Liver (tissue), 9 donors: ENCODE data around the gene WDR81. TPM values are rescaled to one million over a fixed set of nuclear protein-coding genes. Genes with fewer than 3 reads are reported as not detected.
"Not testable (repeated sequence)": the region's sequence is repeated elsewhere in the genome, so short reads cannot be mapped to it uniquely, and the experiment has no call there.

Experiments used
- DNase-seq: peaks from one replicate; pipeline ENCODE4 v3.0.0-alpha.2; 2017; ENCODE audit warnings: low spot score
- H3K27ac ChIP-seq, 2 donors: one replicate each; pipeline ENCODE4 v1.7.0; 2013; ENCODE audit warnings: inconsistent platforms in 2 of 2, low read length in 2 of 2, control low read depth in 1 of 2, low read depth in 1 of 2, mild to moderate bottlenecking in 1 of 2
- H3K27me3 ChIP-seq, 4 donors: one replicate each; pipeline versions ENCODE4 v1.6.1 to v1.7.0; 2013; ENCODE audit warnings: low read length in 3 of 4, inconsistent platforms in 1 of 4, mild to moderate bottlenecking in 1 of 4, moderate library complexity in 1 of 4; ENCODE audit not compliant: control insufficient read depth in 4 of 4, insufficient read depth in 4 of 4
- H3K36me3 ChIP-seq, 4 donors: one replicate each; pipeline versions ENCODE4 v1.6.1 to v1.7.0; 2013; ENCODE audit warnings: low read length in 3 of 4, mild to moderate bottlenecking in 3 of 4, low read depth in 1 of 4, moderate library complexity in 1 of 4; ENCODE audit not compliant: control insufficient read depth in 4 of 4, insufficient read depth in 3 of 4
- H3K4me1 ChIP-seq, 4 donors: one replicate each; pipeline versions ENCODE4 v1.6.1 to v1.7.0; 2013; ENCODE audit warnings: low read length in 3 of 4, mild to moderate bottlenecking in 3 of 4, moderate library complexity in 1 of 4; ENCODE audit not compliant: control insufficient read depth in 4 of 4, insufficient read depth in 4 of 4
- H3K4me3 ChIP-seq, 3 donors: one replicate each; pipeline versions ENCODE4 v1.6.1 to v1.7.0; 2013; ENCODE audit warnings: low read length in 3 of 3, control low read depth in 1 of 3, low read depth in 1 of 3, mild to moderate bottlenecking in 1 of 3
- H3K9ac ChIP-seq, 2 donors: one replicate each; pipeline ENCODE4 v1.7.0; 2013; ENCODE audit warnings: low read length in 2 of 2, mild to moderate bottlenecking in 2 of 2, moderate library complexity in 2 of 2, control low read depth in 1 of 2, low read depth in 1 of 2
- H3K9me3 ChIP-seq, 4 donors: one replicate each; pipeline versions ENCODE4 v1.6.1 to v1.7.0; 2013; ENCODE audit warnings: low read length in 3 of 4; ENCODE audit not compliant: control insufficient read depth in 4 of 4
- EGR1 ChIP-seq, 2 donors: IDR thresholded peaks; 2 replicates each; pipeline ENCODE4 v1.6.1; 2016 to 2018; ENCODE audit warnings: antibody characterized with exemption in 2 of 2, low read depth in 2 of 2
- GABPA ChIP-seq, 2 donors: IDR thresholded peaks in 1 of 2; conservative IDR thresholded peaks in 1 of 2; 2 replicates each; pipeline ENCODE4 v1.6.1; 2016; ENCODE audit warnings: antibody characterized with exemption in 2 of 2, mild to moderate bottlenecking in 1 of 2, moderate library complexity in 1 of 2
- HNF4A ChIP-seq, 2 donors: conservative IDR thresholded peaks; 2 replicates each; pipeline ENCODE4 v1.6.1; 2016; ENCODE audit warnings: antibody characterized with exemption in 2 of 2, mild to moderate bottlenecking in 2 of 2
- HNF4G ChIP-seq: IDR thresholded peaks from 2 replicates; pipeline ENCODE4 v1.6.1; 2016; ENCODE audit warnings: antibody characterized with exemption
- RAD21 ChIP-seq, 2 donors: IDR thresholded peaks; 2 replicates each; pipeline ENCODE4 v1.6.1; 2016; ENCODE audit warnings: antibody characterized with exemption in 2 of 2, mild to moderate bottlenecking in 2 of 2
- RXRA ChIP-seq, 2 donors: IDR thresholded peaks; 2 replicates each; pipeline ENCODE4 v1.6.1; 2017 to 2018; ENCODE audit warnings: antibody characterized with exemption in 2 of 2, mild to moderate bottlenecking in 1 of 2
- YY1 ChIP-seq: IDR thresholded peaks from 2 replicates; pipeline ENCODE4 v1.6.1; 2016; ENCODE audit warnings: antibody characterized with exemption, mild to moderate bottlenecking
- WGBS: extraction: QIAGEN DNeasy Blood & Tissue Kit; methylation state at CpG from one replicate; pipeline ENCODE4 v1.1.7; 2013; 5-methylcytosine and 5-hydroxymethylcytosine counted together
- polyA plus RNA-seq, 2 donors: library from polyadenylated mRNA; stranded (reverse) in 1 of 2; unstranded in 1 of 2; fragments of 200-250 nt in 1 of 2; fragments of >200 nt in 1 of 2; fragmentation: Nextera tagmentation in 1 of 2; extraction: Ambion mirVana in 1 of 2; gene quantifications; one replicate each; pipeline versions ENCODE4 v1.2.1 to v1.2.3, GENCODE V29; 2013 to 2015
- total RNA-seq, 2 donors: library from RNA; depleted of rRNA; stranded (reverse); fragments of >200 nt; gene quantifications; one replicate each; pipeline ENCODE4 v1.2.3, GENCODE V29; 2014
- TF ChIP-seq, protein P1 (sequence below): fragments of 150-350 bp; IDR thresholded peaks from 2 replicates; pipeline ENCODE4 v1.5.1; 2017; ENCODE audit warnings: improper control_type of control experiment, low read depth, low read length; ENCODE audit not compliant: missing input control
- TF ChIP-seq, protein P2 (sequence below): IDR thresholded peaks from 2 replicates; pipeline ENCODE4 v1.6.1; 2016; ENCODE audit warnings: antibody characterized with exemption
- donor health status: healthy.
- donor health status: healthy.
- donor health status: healthy.
- donor health status: healthy.
- donor health status: healthy.

Gene WDR81
- total and polyA plus RNA-seq, 4 donors: 12.3 to 41.8 (median 33.0) TPM

DNA sequence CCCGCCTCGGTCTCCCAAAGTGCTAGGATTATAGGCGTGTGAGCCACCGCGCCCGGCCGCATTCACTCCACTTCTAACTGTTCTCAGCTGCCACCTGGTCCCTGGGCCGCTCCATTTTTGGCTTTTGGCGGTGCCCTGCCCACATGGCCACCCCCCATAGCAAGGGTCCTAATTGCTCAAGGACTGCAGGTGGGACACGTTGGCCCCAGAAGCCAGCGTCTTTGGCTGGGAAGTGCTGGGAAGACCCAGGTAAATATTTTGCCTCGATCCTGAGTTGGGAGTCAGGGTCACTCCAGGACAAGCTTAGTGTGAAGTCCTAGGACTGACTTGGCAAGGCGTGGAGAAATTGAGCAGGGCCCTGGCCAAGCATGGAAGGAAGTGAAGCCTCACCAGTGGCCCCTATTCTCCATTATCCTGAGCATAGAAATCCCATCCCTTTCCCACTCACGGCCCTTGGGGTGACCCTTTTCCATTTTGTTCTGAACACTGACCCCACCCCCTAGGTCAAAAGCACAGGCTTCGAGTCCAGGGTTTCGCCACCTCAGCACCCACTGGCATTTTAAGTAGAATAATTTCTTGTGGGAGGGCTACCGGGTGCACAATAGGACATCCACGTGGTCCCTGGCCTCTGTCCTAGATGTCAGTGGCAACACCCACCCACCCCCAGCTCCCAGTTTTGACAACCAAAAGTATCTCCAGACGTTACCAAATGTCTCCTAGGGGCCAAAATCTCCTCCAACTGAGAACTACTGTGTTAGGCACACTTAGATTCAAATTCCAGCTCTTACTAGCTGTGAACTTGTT is 5.9 kb upstream of the WDR81 start:
- no peak overlapping the region for H3K9ac ChIP-seq
- peak overlapping the region; percentile 92 to 100 for H3K27ac ChIP-seq
- H3K9me3 ChIP-seq: no peaks in the 10 kb centered on the region
- 61% methylated on average over 19 of the region's 19 CpGs for WGBS
- no peak overlapping the region for H3K4me3 ChIP-seq
- TF ChIP-seq HNF4A (conservative IDR thresholded peaks at IDR 0.05): peak; percentile 72 to 90
- no peak for TF ChIP-seq RAD21 (IDR thresholded peaks at IDR 0.05)
- peak; percentile 16 for TF ChIP-seq YY1
- peak; percentile 27 for TF ChIP-seq HNF4G
- peak; percentile 54 to 73 for TF ChIP-seq RXRA (IDR thresholded peaks at IDR 0.05)
- H3K36me3 ChIP-seq: peaks cover 0 to 6% (median 2%) of the 10 kb centered on the region in 4 donors
- H3K4me1 ChIP-seq: peaks cover 7 to 38% (median 26%) of the 10 kb centered on the region in 4 donors
- no peaks in the 10 kb centered on the region for H3K27me3 ChIP-seq
- DNase-seq: no peak

DNA sequence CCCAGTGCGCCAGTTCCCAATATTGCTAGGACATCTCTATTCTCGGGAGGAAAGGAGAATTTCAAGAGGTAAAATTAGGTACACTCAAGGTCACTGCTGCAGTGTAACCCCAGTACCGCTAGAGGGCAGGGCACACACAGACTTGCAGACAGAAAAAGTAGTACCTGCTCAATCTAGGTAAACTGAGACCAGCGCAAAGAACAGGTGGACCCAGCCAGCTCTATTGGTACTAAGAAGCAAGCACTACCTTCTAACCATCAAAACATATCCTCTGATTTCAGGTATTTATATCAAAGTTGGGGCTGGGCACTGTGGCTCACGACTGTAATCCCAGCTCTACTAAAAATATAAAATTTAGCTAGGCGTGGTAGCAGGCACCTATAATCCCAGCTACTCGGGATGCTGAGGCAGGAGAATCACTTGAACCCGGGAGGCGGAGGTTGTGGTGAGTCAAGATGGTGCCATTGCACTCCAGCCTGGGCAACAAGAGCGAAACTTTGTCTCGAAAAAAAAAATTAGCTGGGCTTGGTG is 3.6 kb upstream of the WDR81 start:
- peaks cover 0 to 1% (median 0%) of the 10 kb centered on the region in 4 donors for H3K36me3 ChIP-seq
- H3K4me3 ChIP-seq: no peak overlapping the region
- TF ChIP-seq RXRA (IDR thresholded peaks at IDR 0.05) (peak; percentile 30 to 62), HNF4A (conservative IDR thresholded peaks at IDR 0.05) (peak in 1 of 2 donors; percentile 18), EGR1 (IDR thresholded peaks at IDR 0.05; ENCODE audit: low read depth in 2 of 2) (no peak), GABPA (IDR thresholded peaks at IDR 0.05 in 1 of 2, conservative IDR thresholded peaks at IDR 0.05 in 1 of 2) (no peak), RAD21 (IDR thresholded peaks at IDR 0.05) (peak; percentile 91 to 94)
- TF ChIP-seq, protein P1, sequence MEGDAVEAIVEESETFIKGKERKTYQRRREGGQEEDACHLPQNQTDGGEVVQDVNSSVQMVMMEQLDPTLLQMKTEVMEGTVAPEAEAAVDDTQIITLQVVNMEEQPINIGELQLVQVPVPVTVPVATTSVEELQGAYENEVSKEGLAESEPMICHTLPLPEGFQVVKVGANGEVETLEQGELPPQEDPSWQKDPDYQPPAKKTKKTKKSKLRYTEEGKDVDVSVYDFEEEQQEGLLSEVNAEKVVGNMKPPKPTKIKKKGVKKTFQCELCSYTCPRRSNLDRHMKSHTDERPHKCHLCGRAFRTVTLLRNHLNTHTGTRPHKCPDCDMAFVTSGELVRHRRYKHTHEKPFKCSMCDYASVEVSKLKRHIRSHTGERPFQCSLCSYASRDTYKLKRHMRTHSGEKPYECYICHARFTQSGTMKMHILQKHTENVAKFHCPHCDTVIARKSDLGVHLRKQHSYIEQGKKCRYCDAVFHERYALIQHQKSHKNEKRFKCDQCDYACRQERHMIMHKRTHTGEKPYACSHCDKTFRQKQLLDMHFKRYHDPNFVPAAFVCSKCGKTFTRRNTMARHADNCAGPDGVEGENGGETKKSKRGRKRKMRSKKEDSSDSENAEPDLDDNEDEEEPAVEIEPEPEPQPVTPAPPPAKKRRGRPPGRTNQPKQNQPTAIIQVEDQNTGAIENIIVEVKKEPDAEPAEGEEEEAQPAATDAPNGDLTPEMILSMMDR: peak; percentile 96
- TF ChIP-seq, protein P2, sequence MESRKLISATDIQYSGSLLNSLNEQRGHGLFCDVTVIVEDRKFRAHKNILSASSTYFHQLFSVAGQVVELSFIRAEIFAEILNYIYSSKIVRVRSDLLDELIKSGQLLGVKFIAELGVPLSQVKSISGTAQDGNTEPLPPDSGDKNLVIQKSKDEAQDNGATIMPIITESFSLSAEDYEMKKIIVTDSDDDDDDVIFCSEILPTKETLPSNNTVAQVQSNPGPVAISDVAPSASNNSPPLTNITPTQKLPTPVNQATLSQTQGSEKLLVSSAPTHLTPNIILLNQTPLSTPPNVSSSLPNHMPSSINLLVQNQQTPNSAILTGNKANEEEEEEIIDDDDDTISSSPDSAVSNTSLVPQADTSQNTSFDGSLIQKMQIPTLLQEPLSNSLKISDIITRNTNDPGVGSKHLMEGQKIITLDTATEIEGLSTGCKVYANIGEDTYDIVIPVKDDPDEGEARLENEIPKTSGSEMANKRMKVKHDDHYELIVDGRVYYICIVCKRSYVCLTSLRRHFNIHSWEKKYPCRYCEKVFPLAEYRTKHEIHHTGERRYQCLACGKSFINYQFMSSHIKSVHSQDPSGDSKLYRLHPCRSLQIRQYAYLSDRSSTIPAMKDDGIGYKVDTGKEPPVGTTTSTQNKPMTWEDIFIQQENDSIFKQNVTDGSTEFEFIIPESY: no peak
- peaks cover 18 to 44% (median 32%) of the 10 kb centered on the region in 4 donors for H3K4me1 ChIP-seq
- peak; percentile 78 for DNase-seq
- no peaks in the 10 kb centered on the region for H3K27me3 ChIP-seq
- 39% methylated on average over 11 of the region's 11 CpGs for WGBS
- H3K9ac ChIP-seq: no peak overlapping the region
- peak overlapping the region; percentile 8 to 32 for H3K27ac ChIP-seq
- H3K9me3 ChIP-seq: no peaks in the 10 kb centered on the region

DNA sequence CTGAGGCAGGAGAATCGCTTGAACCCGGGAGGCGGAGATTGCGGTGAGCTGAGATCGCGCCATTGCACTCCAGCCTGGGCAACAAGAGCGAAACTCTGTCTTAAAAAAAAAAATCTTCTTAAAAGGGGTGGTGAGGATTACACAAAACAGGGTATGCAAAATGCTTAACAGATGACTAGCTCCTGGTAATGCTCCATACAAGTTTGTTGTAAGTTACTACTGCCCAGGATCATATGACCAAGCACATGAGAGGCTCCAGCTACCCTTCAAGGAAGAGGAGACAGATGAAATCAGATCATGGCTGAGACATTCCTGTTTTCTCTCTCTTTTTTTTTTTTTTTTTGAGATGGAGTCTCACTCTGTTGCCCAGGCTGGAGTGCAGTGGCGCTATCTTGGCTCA is 2.5 kb upstream of the WDR81 start:
- 97% methylated on average over 8 of the region's 8 CpGs for WGBS
- H3K4me1 ChIP-seq: peaks cover 24 to 55% (median 41%) of the 10 kb centered on the region in 4 donors
- H3K9me3 ChIP-seq, H3K36me3 ChIP-seq, H3K4me3 ChIP-seq, H3K9ac ChIP-seq, DNase-seq, H3K27ac ChIP-seq, H3K27me3 ChIP-seq: not testable (repeated sequence)
